GM18499 (cell line): ENCODE data around the gene HAGH.
"Not testable (repeated sequence)": the region's sequence is repeated elsewhere in the genome, so short reads cannot be mapped to it uniquely, and the experiment has no call there.

ENCODE experiments used
- ATAC-seq: cut with Tn5 transposase; IDR thresholded peaks from one replicate; pipeline ENCODE4 v1.9.1; 2021; ENCODE audit warnings: moderate number of reproducible peaks; ENCODE audit not compliant: insufficient read depth, unreplicated experiment

The HAGH gene

GRCh38 chr16:1815461-1815860 is 11.2 kb downstream of the HAGH start:
- ATAC-seq = no peak

- ATAC-seq = no peak
Observed at GRCh38 chr16:1812732-1813163, 13.9 kb downstream of the HAGH start.

GRCh38 chr16:1810536-1810935 is 16.1 kb downstream of the HAGH start:
- no peak for ATAC-seq

- no peak for ATAC-seq
Observed at GRCh38 chr16:1810106-1810505, 16.5 kb downstream of the HAGH start.

- ATAC-seq = no peak
Observed at GRCh38 chr16:1809281-1809801, 17.3 kb downstream of the HAGH start.

GRCh38 chr16:1808691-1809090 is 17.9 kb downstream of the HAGH start:
- ATAC-seq = no peak

- ATAC-seq = no peak
Observed at GRCh38 chr16:1807626-1808025, 19.0 kb downstream of the HAGH start.

GRCh38 chr16:1800701-1801100 is 25.9 kb downstream of the HAGH start:
- ATAC-seq = no peak

GRCh38 chr16:1799263-1799662 is 27.4 kb downstream of the HAGH start:
- not testable (repeated sequence) for ATAC-seq

GRCh38 chr16:1794908-1795666 is 31.5 kb downstream of the HAGH start:
- no peak for ATAC-seq

GRCh38 chr16:1794221-1794871 is 32.3 kb downstream of the HAGH start:
- no peak for ATAC-seq

GRCh38 chr16:1793578-1794220 is 32.9 kb downstream of the HAGH start, which contains the start of gene IGFALS:
Gene IGFALS (minus strand): TSS chr16:1793705. CDS start chr16:1793652, 53 bp downstream.
- ATAC-seq = no peak

GRCh38 chr16:1792836-1793577 is 33.6 kb downstream of the HAGH start:
- no peak for ATAC-seq

- no peak for ATAC-seq
Observed at GRCh38 chr16:1791943-1792812, 34.4 kb downstream of the HAGH start.

GRCh38 chr16:1791256-1791942 is 35.2 kb downstream of the HAGH start:
- no peak for ATAC-seq

GRCh38 chr16:1790611-1791255 is 35.9 kb downstream of the HAGH start:
- no peak for ATAC-seq

GRCh38 chr16:1790261-1790610 is 36.4 kb downstream of the HAGH start:
- ATAC-seq = no peak

GRCh38 chr16:1789643-1790045 is 37.0 kb downstream of the HAGH start:
- ATAC-seq = no peak
